Esophagus muscularis mucosa (tissue), 3 donors: Measurements from ENCODE around the gene SYMPK.

Source experiments
- POLR2A ChIP-seq: fragments of 450-650 bp; IDR thresholded peaks from one replicate; pipeline ENCODE4 v1.6.1; 2017; ENCODE audit warnings: antibody characterized with exemption, moderate library complexity, mild to moderate bottlenecking, low read depth
- POLR2AphosphoS5 ChIP-seq, 2 donors: sonication (generic); formaldehyde crosslinking; IDR thresholded peaks; one replicate each; pipeline ENCODE4 v1.6.1; 2017; ENCODE audit warnings: antibody characterized with exemption in 2 of 2
- TF ChIP-seq, protein P1 (sequence below), 3 experiments: fragments of 200-600 bp in 2 of 3; fragments of 450-650 bp in 1 of 3; sonication (generic) in 2 of 3; IDR thresholded peaks; one replicate each; pipeline ENCODE4 v1.5.1; 2017 to 2019; ENCODE audit warnings: antibody characterized with exemption in 3 of 3, mild to moderate bottlenecking in 2 of 3, moderate library complexity in 1 of 3

- TF ChIP-seq POLR2A (no peak), POLR2AphosphoS5 (IDR thresholded peaks at IDR 0.05) (peak; percentile 37 to 73)
- TF ChIP-seq, protein P1, sequence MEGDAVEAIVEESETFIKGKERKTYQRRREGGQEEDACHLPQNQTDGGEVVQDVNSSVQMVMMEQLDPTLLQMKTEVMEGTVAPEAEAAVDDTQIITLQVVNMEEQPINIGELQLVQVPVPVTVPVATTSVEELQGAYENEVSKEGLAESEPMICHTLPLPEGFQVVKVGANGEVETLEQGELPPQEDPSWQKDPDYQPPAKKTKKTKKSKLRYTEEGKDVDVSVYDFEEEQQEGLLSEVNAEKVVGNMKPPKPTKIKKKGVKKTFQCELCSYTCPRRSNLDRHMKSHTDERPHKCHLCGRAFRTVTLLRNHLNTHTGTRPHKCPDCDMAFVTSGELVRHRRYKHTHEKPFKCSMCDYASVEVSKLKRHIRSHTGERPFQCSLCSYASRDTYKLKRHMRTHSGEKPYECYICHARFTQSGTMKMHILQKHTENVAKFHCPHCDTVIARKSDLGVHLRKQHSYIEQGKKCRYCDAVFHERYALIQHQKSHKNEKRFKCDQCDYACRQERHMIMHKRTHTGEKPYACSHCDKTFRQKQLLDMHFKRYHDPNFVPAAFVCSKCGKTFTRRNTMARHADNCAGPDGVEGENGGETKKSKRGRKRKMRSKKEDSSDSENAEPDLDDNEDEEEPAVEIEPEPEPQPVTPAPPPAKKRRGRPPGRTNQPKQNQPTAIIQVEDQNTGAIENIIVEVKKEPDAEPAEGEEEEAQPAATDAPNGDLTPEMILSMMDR (IDR thresholded peaks at IDR 0.05) = peak; percentile 90 to 98 (median 94)
Measured at GRCh38 chr19:45817010-45817724, 45.8 kb downstream of the SYMPK start.
